ENCODE measurements around the gene HAPLN3. TPM values are rescaled to one million over a fixed set of nuclear protein-coding genes. Genes with fewer than 3 reads are reported as not detected.

Gene HAPLN3
- polyA plus RNA-seq, 2 of the 4 experiments (the other 2 are of a cell fraction): 8.5 to 39.7 TPM

- no peak for TF ChIP-seq POLR2AphosphoS2 (conservative IDR thresholded peaks at IDR 0.05; ENCODE audit: low read length)
These were observed 8.9 kb upstream of the HAPLN3 start (continued) for GRCh38 chr15:88904257-88904623.

GRCh38 chr15:88902846-88903245 is 7.5 kb upstream of the HAPLN3 start:
- CTCF ChIA-PET: interaction anchor here (0.6 to 32.8 kb wide), 20 partner anchors 9 to 456 kb away, joined by 3 to 851 read pairs (median 16); partner anchors contain the start of genes HAPLN3 and MFGE8
- peaks cover 35% of the 10 kb centered on the region for H3K4me1 ChIP-seq
- 54% methylated on average over 2 of the region's 2 CpGs for WGBS (ENCODE audit: missing lambda C conversion rate)
- no peak overlapping the region for H3K4me3 ChIP-seq
- no peaks in the 10 kb centered on the region for H3K9me3 ChIP-seq
- POLR2A ChIA-PET: interaction anchor here (1.3 kb wide), 1 partner anchor 11 kb away, joined by 3 read pairs; no protein-coding TSS in a partner anchor
- H3K27ac ChIP-seq: 0 out of 6 replicates have a peak overlapping the region, but pooled peaks of 1 of the 2 experiments have one; percentile 4
- FAIRE-seq: no peak
- TF ChIP-seq EHMT2 (IDR thresholded peaks at IDR 0.05; ENCODE audit: low read depth) (no peak), TFCP2L1 (CRISPR knock-in tag; IDR thresholded peaks at IDR 0.05) (no peak), HOXA7 (CRISPR knock-in tag; IDR thresholded peaks at IDR 0.05) (no peak), RNF2 (IDR thresholded peaks at IDR 0.05; ENCODE audit: borderline replicate concordance, low read depth) (no peak), CHD4 (IDR thresholded peaks at IDR 0.05; ENCODE audit: borderline replicate concordance) (no peak), FOSL2 (IDR thresholded peaks at IDR 0.05) (no peak), FOSL2 (CRISPR knock-in tag; IDR thresholded peaks at IDR 0.05) (no peak), E2F6 (IDR thresholded peaks at IDR 0.05; ENCODE audit: borderline replicate concordance, low read depth) (no peak), ZSCAN20 (CRISPR knock-in tag; IDR thresholded peaks at IDR 0.05) (no peak), MAZ (IDR thresholded peaks at IDR 0.05; ENCODE audit: borderline replicate concordance, low read depth, low read length) (no peak)
- H3K4me2 ChIP-seq: no peak overlapping the region
- no peak for DNase-seq (ENCODE audit: low read depth in 1 of 2, low spot score in 1 of 2)
- no peak for ATAC-seq

- POLR2A ChIA-PET: interaction anchor here (1.3 kb wide), 1 partner anchor 11 kb away, joined by 3 read pairs; no protein-coding TSS in a partner anchor
- no peaks in the 10 kb centered on the region for H3K9me3 ChIP-seq
- ATAC-seq (no peak), FAIRE-seq (no peak), DNase-seq (ENCODE audit: low read depth in 1 of 2, low spot score in 1 of 2) (no peak)
- H3K4me1 ChIP-seq: peaks cover 40% of the 10 kb centered on the region
- H3K4me2 ChIP-seq: no peak overlapping the region
- H3K27ac ChIP-seq: 0 out of 6 replicates have a peak overlapping the region, but pooled peaks of 1 of the 2 experiments have one; percentile 4
- TF ChIP-seq RAD21 (conservative IDR thresholded peaks at IDR 0.05 in 1 of 2, IDR thresholded peaks at IDR 0.05 in 1 of 2) (no peak), RFX5 (IDR thresholded peaks at IDR 0.05) (no peak), ZSCAN20 (CRISPR knock-in tag; IDR thresholded peaks at IDR 0.05) (no peak), KDM1A (IDR thresholded peaks at IDR 0.05; ENCODE audit: low read depth) (no peak), HOXA7 (CRISPR knock-in tag; IDR thresholded peaks at IDR 0.05) (no peak), JUNB (IDR thresholded peaks at IDR 0.05) (no peak), CHD4 (IDR thresholded peaks at IDR 0.05; ENCODE audit: borderline replicate concordance) (no peak), TFCP2L1 (CRISPR knock-in tag; IDR thresholded peaks at IDR 0.05) (no peak), HMGXB4 (CRISPR knock-in tag; IDR thresholded peaks at IDR 0.05; ENCODE audit: borderline replicate concordance) (no peak)
- no peak overlapping the region for H3K4me3 ChIP-seq
- WGBS (ENCODE audit: missing lambda C conversion rate): 90% methylated on average over 6 of the region's 6 CpGs
- CTCF ChIA-PET: interaction anchor here (0.5 to 32.8 kb wide), 16 partner anchors 8 to 456 kb away, joined by 3 to 851 read pairs (median 16); partner anchors contain the start of genes HAPLN3 and MFGE8
These were observed 7.0 kb upstream of the HAPLN3 start for GRCh38 chr15:88902221-88902835.

All from A549 (cell line).